ENCODE data around the gene SCRN2. TPM values are rescaled to one million over a fixed set of nuclear protein-coding genes. Genes with fewer than 3 reads are reported as not detected.

The SCRN2 gene
- total RNA-seq, 1 experiment from 2014 or later, result 47.9 TPM

DNA sequence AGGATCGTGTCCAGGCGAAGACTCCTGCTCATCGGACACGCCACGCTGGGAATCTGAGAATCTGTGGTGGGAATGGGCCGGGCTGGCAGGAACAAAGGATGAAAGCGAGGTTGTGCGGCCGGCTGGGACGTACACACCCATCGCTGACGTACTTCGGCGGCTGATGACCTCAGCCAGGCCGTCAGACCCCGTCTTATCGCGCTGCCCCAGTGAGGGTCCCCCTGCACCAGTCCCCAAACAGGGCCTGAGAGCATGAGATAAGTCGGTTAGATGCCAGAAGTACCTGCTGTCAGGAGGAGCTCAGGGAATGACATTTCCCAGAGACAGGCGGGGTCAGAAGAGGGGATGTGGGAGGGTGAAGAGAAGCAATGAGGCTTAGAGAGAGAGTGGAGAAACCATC is 25.9 kb upstream of the SCRN2 start:
- H3K4me3 ChIP-seq (ENCODE audit: low read length), result no peak overlapping the region
- TF ChIP-seq, protein P1, sequence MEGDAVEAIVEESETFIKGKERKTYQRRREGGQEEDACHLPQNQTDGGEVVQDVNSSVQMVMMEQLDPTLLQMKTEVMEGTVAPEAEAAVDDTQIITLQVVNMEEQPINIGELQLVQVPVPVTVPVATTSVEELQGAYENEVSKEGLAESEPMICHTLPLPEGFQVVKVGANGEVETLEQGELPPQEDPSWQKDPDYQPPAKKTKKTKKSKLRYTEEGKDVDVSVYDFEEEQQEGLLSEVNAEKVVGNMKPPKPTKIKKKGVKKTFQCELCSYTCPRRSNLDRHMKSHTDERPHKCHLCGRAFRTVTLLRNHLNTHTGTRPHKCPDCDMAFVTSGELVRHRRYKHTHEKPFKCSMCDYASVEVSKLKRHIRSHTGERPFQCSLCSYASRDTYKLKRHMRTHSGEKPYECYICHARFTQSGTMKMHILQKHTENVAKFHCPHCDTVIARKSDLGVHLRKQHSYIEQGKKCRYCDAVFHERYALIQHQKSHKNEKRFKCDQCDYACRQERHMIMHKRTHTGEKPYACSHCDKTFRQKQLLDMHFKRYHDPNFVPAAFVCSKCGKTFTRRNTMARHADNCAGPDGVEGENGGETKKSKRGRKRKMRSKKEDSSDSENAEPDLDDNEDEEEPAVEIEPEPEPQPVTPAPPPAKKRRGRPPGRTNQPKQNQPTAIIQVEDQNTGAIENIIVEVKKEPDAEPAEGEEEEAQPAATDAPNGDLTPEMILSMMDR (conservative IDR thresholded peaks at IDR 0.05; ENCODE audit: low read depth, low read length), result no peak
- TF ChIP-seq EZH2phosphoT487 (IDR thresholded peaks at IDR 0.05; ENCODE audit: borderline replicate concordance, low read length) (no peak), EZH2 (IDR thresholded peaks at IDR 0.05; ENCODE audit: low read length, unreplicated experiment) (no peak)
- no peak overlapping the region for H3K27ac ChIP-seq (ENCODE audit: low read length)
- ChIA-PET POLR2A (ENCODE audit: unreplicated experiment) (no interaction called here), CTCF (no interaction called here)
- no peaks in the 10 kb centered on the region for H3K27me3 ChIP-seq (ENCODE audit: low read length)
- no peaks in the 10 kb centered on the region for H3K9me2 ChIP-seq (replicated peaks; ENCODE audit: low read length)
- no peaks in the 10 kb centered on the region for H3K79me2 ChIP-seq (ENCODE audit: low read length)
- BruUV-seq (replicated peaks), result no TSS peak
- no peak overlapping the region for H3K9ac ChIP-seq (ENCODE audit: low read length)
- H3K9me3 ChIP-seq (ENCODE audit: low read length), result no peaks in the 10 kb centered on the region
- peaks cover 6% of the 10 kb centered on the region for H3F3A ChIP-seq (ENCODE audit: low read length, unreplicated experiment)
- no peaks in the 10 kb centered on the region for H4K20me1 ChIP-seq (ENCODE audit: low read length)
- H3K36me3 ChIP-seq (ENCODE audit: low read depth, low read length), result no peaks in the 10 kb centered on the region
- peaks cover 28% of the 10 kb centered on the region for H3K4me1 ChIP-seq (ENCODE audit: insufficient read depth, low read length)
- no peak overlapping the region for H2AFZ ChIP-seq (ENCODE audit: low read length)
- no peak for DNase-seq
- no peak for ATAC-seq
- intact Hi-C loops (cut with micrococcal nuclease), result no loop called here
- no peak overlapping the region for H3K4me2 ChIP-seq (ENCODE audit: low read length)

GRCh38 chr17:47864791-47865216 is 23.7 kb upstream of the SCRN2 start:
- H3K27ac ChIP-seq (ENCODE audit: low read length), result peak overlapping the region; percentile 77
- H3K36me3 ChIP-seq (ENCODE audit: low read depth, low read length), result no peaks in the 10 kb centered on the region
- intact Hi-C loops (cut with micrococcal nuclease), result loop anchor here (2.0 kb wide), 1 partner anchor 14 kb away; the partner anchor contains the start of gene SP6
- H3K27me3 ChIP-seq (ENCODE audit: low read length), result no peaks in the 10 kb centered on the region
- peak overlapping the region; percentile 57 for H2AFZ ChIP-seq (ENCODE audit: low read length)
- DNase-seq (peak; percentile 89), ATAC-seq (peak; percentile 69)
- peaks cover 6% of the 10 kb centered on the region for H3F3A ChIP-seq (ENCODE audit: low read length, unreplicated experiment)
- BruUV-seq (replicated peaks), result no TSS peak
- POLR2A ChIA-PET (ENCODE audit: unreplicated experiment), result interaction anchor here (1.0 kb wide), 1 partner anchor 106 kb away, joined by 3 read pairs; no protein-coding TSS in a partner anchor
- no peaks in the 10 kb centered on the region for H4K20me1 ChIP-seq (ENCODE audit: low read length)
- CTCF ChIA-PET, result interaction anchor here (0.6 to 1.0 kb wide), 3 partner anchors 25 to 568 kb away, joined by 3 to 9 read pairs (median 4); partner anchors contain the start of gene CDK5RAP3
- no peaks in the 10 kb centered on the region for H3K79me2 ChIP-seq (ENCODE audit: low read length)
- H3K4me2 ChIP-seq (ENCODE audit: low read length), result peak overlapping the region; percentile 79
- H3K4me3 ChIP-seq (ENCODE audit: low read length), result peak overlapping the region; percentile 49
- H3K9ac ChIP-seq (ENCODE audit: low read length), result 0 out of 2 replicates have a peak overlapping the region, but pooled peaks have one; percentile 9
- no peaks in the 10 kb centered on the region for H3K9me3 ChIP-seq (ENCODE audit: low read length)
- no peak for TF ChIP-seq EZH2 (IDR thresholded peaks at IDR 0.05; ENCODE audit: low read length, unreplicated experiment)
- H3K9me2 ChIP-seq (replicated peaks; ENCODE audit: low read length), result no peaks in the 10 kb centered on the region
- peaks cover 28% of the 10 kb centered on the region for H3K4me1 ChIP-seq (ENCODE audit: insufficient read depth, low read length)

GRCh38 chr17:47862621-47863440 is 21.8 kb upstream of the SCRN2 start:
- H3K4me2 ChIP-seq (ENCODE audit: low read length), result peak overlapping the region; percentile 42
- H3K9ac ChIP-seq (ENCODE audit: low read length), result no peak overlapping the region
- H4K20me1 ChIP-seq (ENCODE audit: low read length), result no peaks in the 10 kb centered on the region
- no peaks in the 10 kb centered on the region for H3K79me2 ChIP-seq (ENCODE audit: low read length)
- BruUV-seq (replicated peaks), result no TSS peak
- H3K9me3 ChIP-seq (ENCODE audit: low read length), result no peaks in the 10 kb centered on the region
- H2AFZ ChIP-seq (ENCODE audit: low read length), result peak overlapping the region; percentile 59
- intact Hi-C loops (cut with micrococcal nuclease), result no loop called here
- H3F3A ChIP-seq (ENCODE audit: low read length, unreplicated experiment), result peaks cover 6% of the 10 kb centered on the region
- no peak for TF ChIP-seq EZH2 (IDR thresholded peaks at IDR 0.05; ENCODE audit: low read length, unreplicated experiment)
- TF ChIP-seq EZH2phosphoT487 (IDR thresholded peaks at IDR 0.05; ENCODE audit: borderline replicate concordance, low read length), result no peak
- TF ChIP-seq, protein P1 (conservative IDR thresholded peaks at IDR 0.05; ENCODE audit: low read depth, low read length), result no peak
- ChIA-PET POLR2A (ENCODE audit: unreplicated experiment) (interaction anchor here (0.6 kb wide), 2 partner anchors 33 to 144 kb away, joined by 3 read pairs; partner anchors contain the start of gene SP2), CTCF (interaction anchor here (0.5 to 0.8 kb wide), 2 partner anchors 12 to 108 kb away, joined by 4 to 7 read pairs; partner anchors contain the start of genes CDK5RAP3 and SP6)
- ATAC-seq, result peak; percentile 73
- DNase-seq, result peak; percentile 93
- no peaks in the 10 kb centered on the region for H3K36me3 ChIP-seq (ENCODE audit: low read depth, low read length)
- no peaks in the 10 kb centered on the region for H3K9me2 ChIP-seq (replicated peaks; ENCODE audit: low read length)
- peak overlapping the region; percentile 42 for H3K27ac ChIP-seq (ENCODE audit: low read length)
- H3K27me3 ChIP-seq (ENCODE audit: low read length), result no peaks in the 10 kb centered on the region
- peaks cover 28% of the 10 kb centered on the region for H3K4me1 ChIP-seq (ENCODE audit: insufficient read depth, low read length)
- H3K4me3 ChIP-seq (ENCODE audit: low read length), result no peak overlapping the region

All from PC-3 (cell line).